Keratinocyte (primary cell): ENCODE data around the gene RAPGEF4. TPM values are rescaled to one million over a fixed set of nuclear protein-coding genes. Genes with fewer than 3 reads are reported as not detected.

ENCODE experiments used
- DNase-seq: peaks from one replicate; pipeline ENCODE4 v3.0.0-alpha.2; 2011; ENCODE audit warnings: low read depth, missing footprints, low spot score
- FAIRE-seq: peaks from 2 replicates; lab custom pipeline; 2011; peaks lifted over from hg19 to GRCh38; lab: Jason Lieb, UNC
- H2AFZ ChIP-seq: 2 replicates; pipeline ENCODE4 v1.6.0; 2012; ENCODE audit warnings: low read length, control low read depth, inconsistent platforms; ENCODE audit not compliant: control insufficient read depth
- H3K27ac ChIP-seq: 2 replicates; pipeline ENCODE4 v1.5.1; 2011; ENCODE audit warnings: low read length; ENCODE audit not compliant: control insufficient read depth, insufficient read depth
- H3K27me3 ChIP-seq: 3 replicates; pipeline ENCODE4 v1.6.0; 2011; ENCODE audit warnings: low read length; ENCODE audit not compliant: control insufficient read depth, insufficient read depth; ENCODE audit errors: extremely low read depth
- H3K36me3 ChIP-seq, 2 experiments: 2 replicates in 1 of 2; 3 replicates in 1 of 2; pipeline ENCODE4 v1.5.1; 2011; ENCODE audit warnings: low read length in 2 of 2, mild to moderate bottlenecking in 1 of 2; ENCODE audit not compliant: control insufficient read depth in 2 of 2, insufficient read depth in 2 of 2; ENCODE audit errors: extremely low read depth in 1 of 2
- H3K4me1 ChIP-seq: 3 replicates; pipeline ENCODE4 v1.5.1; 2011; ENCODE audit warnings: low read length; ENCODE audit not compliant: control insufficient read depth, insufficient read depth; ENCODE audit errors: extremely low read depth
- H3K4me2 ChIP-seq: 3 replicates; pipeline ENCODE4 v1.6.0; 2011; ENCODE audit warnings: low read depth, low read length; ENCODE audit not compliant: control insufficient read depth, insufficient read depth; ENCODE audit errors: extremely low read depth
- H3K4me3 ChIP-seq, 3 experiments: fragments of 200-600 bp in 1 of 3; sonication (generic) in 1 of 3; 2 replicates in 2 of 3; 3 replicates in 1 of 3; pipeline ENCODE4 v1.5.1; 2011 to 2016; ENCODE audit warnings: low read length in 3 of 3, mild to moderate bottlenecking in 3 of 3, control low read depth in 2 of 3, inconsistent platforms in 1 of 3, low read depth in 1 of 3, mixed read lengths in 1 of 3, mixed run types in 1 of 3, moderate library complexity in 1 of 3; ENCODE audit not compliant: control insufficient read depth in 2 of 3, insufficient read depth in 2 of 3; ENCODE audit errors: extremely low read depth in 1 of 3
- H3K79me2 ChIP-seq: 2 replicates; pipeline ENCODE4 v1.6.0; 2012; ENCODE audit warnings: low read length; ENCODE audit not compliant: control insufficient read depth, insufficient read depth
- H3K9ac ChIP-seq: 3 replicates; pipeline ENCODE4 v1.6.0; 2011; ENCODE audit warnings: low read length; ENCODE audit not compliant: control insufficient read depth, insufficient read depth; ENCODE audit errors: extremely low read depth
- H3K9me1 ChIP-seq: 3 replicates; pipeline ENCODE4 v1.6.0; 2011; ENCODE audit warnings: low read length; ENCODE audit not compliant: control insufficient read depth, insufficient read depth; ENCODE audit errors: extremely low read depth
- H3K9me3 ChIP-seq: 2 replicates; pipeline ENCODE4 v1.5.1; 2012; ENCODE audit warnings: low read depth, low read length; ENCODE audit not compliant: control insufficient read depth
- H4K20me1 ChIP-seq: 3 replicates; pipeline ENCODE4 v1.6.0; 2011; ENCODE audit warnings: low read length; ENCODE audit not compliant: control insufficient read depth, insufficient read depth; ENCODE audit errors: extremely low read depth
- CTCF ChIP-seq, 3 experiments: IDR thresholded peaks in 1 of 3; conservative IDR thresholded peaks in 1 of 3; optimal IDR thresholded peaks in 1 of 3; 2 replicates in 2 of 3; 3 replicates in 1 of 3; pipeline versions ENCODE3 to v1.5.1; 2011; ENCODE audit warnings: low read length in 3 of 3, mild to moderate bottlenecking in 3 of 3, moderate library complexity in 2 of 3, control low read depth in 1 of 3, inconsistent platforms in 1 of 3; ENCODE audit not compliant: insufficient read depth in 2 of 3; ENCODE audit errors: extremely low read depth in 1 of 3
- EZH2 ChIP-seq: IDR thresholded peaks from one replicate; pipeline ENCODE4 v1.6.1; 2012; ENCODE audit warnings: inconsistent platforms, mild to moderate bottlenecking, low read length, moderate library complexity
- dilution Hi-C: fragments of 300-500 bp; cut with MboI; formaldehyde crosslinking; loops from one replicate; pipeline ENCODE4 v1.7.0; 2020; ENCODE audit warnings: low sequenced_read_pairs; ENCODE audit not compliant: extremely low pct_ligation_motif_present
- polyA plus RNA-seq, 5 experiments: library from polyadenylated mRNA; depleted of rRNA in 3 of 5; stranded (reverse) in 3 of 5; stranded (forward) in 1 of 5; unstranded in 1 of 5; fragments of >200 nt; gene quantifications; 1 replicate in 1 of 5; 2 replicates in 3 of 5; 3 replicates in 1 of 5; pipeline versions ENCODE4 v1.2.1 to v1.2.3, GENCODE V29; 2011 to 2012; ENCODE audit warnings: missing spikeins in 2 of 5, low read depth in 1 of 5, low replicate concordance in 1 of 5

Gene RAPGEF4
- polyA plus RNA-seq, 1 donor (not counting 4 experiments of a cell fraction or from before 2014, with no cell fraction given), result 1.6 TPM

DNA sequence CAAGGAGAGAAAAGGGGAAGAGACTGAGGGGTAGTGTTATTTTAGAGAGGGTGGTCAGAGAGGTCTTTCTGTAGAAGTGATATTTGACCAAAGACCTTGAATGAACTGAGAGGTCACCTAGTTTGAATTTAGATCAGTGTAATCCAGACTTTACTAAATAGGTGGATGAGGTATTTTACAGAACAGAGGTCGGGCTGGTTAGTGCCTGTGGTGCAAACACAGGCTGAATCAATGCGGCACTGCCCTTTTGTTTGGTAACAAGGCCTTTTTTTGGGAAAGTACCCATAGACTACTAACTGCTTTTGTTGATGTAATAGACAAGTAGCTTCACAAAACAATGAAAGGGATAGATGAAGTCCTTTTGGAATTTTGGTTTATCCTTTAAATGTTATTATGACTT is 15.9 kb downstream of the RAPGEF4 start:
- TF ChIP-seq EZH2 (no peak), CTCF (optimal IDR thresholded peaks at IDR 0.05 in 1 of 3, IDR thresholded peaks at IDR 0.05 in 1 of 3, conservative IDR thresholded peaks at IDR 0.05 in 1 of 3; ENCODE audit: extremely low read depth in 1 of 3, insufficient read depth in 2 of 3, low read length in 3 of 3) (no peak)
- Histone ChIP-seq H3K9ac (no peak overlapping the region), H3K27me3 (no peaks in the 10 kb centered on the region), H3K4me3 (no peak overlapping the region), H3K27ac (no peak overlapping the region), H3K4me1 (no peaks in the 10 kb centered on the region), H3K9me3 (no peaks in the 10 kb centered on the region), H3K79me2 (no peaks in the 10 kb centered on the region), H3K36me3 (no peaks in the 10 kb centered on the region), H3K9me1 (no peaks in the 10 kb centered on the region), H3K4me2 (no peak overlapping the region), H4K20me1 (no peaks in the 10 kb centered on the region), H2AFZ (no peak overlapping the region)
- DNase-seq (no peak), FAIRE-seq (no peak)
- dilution Hi-C loops, result no loop called here

DNA sequence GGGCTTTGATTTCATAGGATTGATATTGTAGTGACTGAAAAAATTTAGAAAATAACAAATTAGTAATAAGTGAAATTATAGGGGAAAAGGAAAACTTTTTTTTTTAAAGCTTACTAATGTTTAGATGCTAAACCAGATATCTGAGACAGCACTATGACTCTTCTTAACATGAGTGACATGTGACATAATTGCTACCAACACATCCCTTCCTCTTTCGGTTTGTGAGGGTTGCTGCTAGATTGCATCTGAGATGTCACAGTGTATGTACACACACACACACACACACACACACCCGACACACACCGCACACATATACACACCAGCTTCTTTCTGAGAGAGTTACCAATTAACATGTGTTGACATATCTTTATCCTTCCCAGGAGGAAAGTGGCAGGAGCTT is 18.0 kb downstream of the RAPGEF4 start:
- no peak for TF ChIP-seq CTCF (optimal IDR thresholded peaks at IDR 0.05 in 1 of 3, IDR thresholded peaks at IDR 0.05 in 1 of 3, conservative IDR thresholded peaks at IDR 0.05 in 1 of 3; ENCODE audit: extremely low read depth in 1 of 3, insufficient read depth in 2 of 3, low read length in 3 of 3)
- TF ChIP-seq EZH2, result no peak
- FAIRE-seq (no peak), DNase-seq (no peak)
- Histone ChIP-seq H3K4me2 (no peak overlapping the region), H3K27me3 (no peaks in the 10 kb centered on the region), H3K4me3 (no peak overlapping the region), H4K20me1 (no peaks in the 10 kb centered on the region), H3K4me1 (no peaks in the 10 kb centered on the region), H3K79me2 (no peaks in the 10 kb centered on the region), H3K9me1 (no peaks in the 10 kb centered on the region), H3K9ac (no peak overlapping the region), H2AFZ (no peak overlapping the region), H3K27ac (no peak overlapping the region), H3K9me3 (no peaks in the 10 kb centered on the region), H3K36me3 (no peaks in the 10 kb centered on the region)
- dilution Hi-C loops, result no loop called here
